WTC11 (cell line): ENCODE measurements around the gene CHRNG.

Source experiments
- ESRRA ChIP-seq: sonication (generic); formaldehyde crosslinking; IDR thresholded peaks from 2 replicates; pipeline ENCODE4 v1.8.1; 2022; ENCODE audit warnings: mild to moderate bottlenecking, missing genetic modification reagents, borderline replicate concordance
- FOXJ3 ChIP-seq: sonication (generic); formaldehyde crosslinking; IDR thresholded peaks from 2 replicates; pipeline ENCODE4 v1.9.0; 2021; ENCODE audit warnings: missing genetic modification reagents, mild to moderate bottlenecking, borderline replicate concordance
- FOXK1 ChIP-seq: sonication (generic); formaldehyde crosslinking; IDR thresholded peaks from 2 replicates; pipeline ENCODE4 v1.8.0; 2022; ENCODE audit warnings: mild to moderate bottlenecking, moderate library complexity, missing genetic modification reagents
- TEAD4 ChIP-seq: sonication (generic); formaldehyde crosslinking; IDR thresholded peaks from 2 replicates; pipeline ENCODE4 v1.8.0; 2022; ENCODE audit warnings: mild to moderate bottlenecking, missing genetic modification reagents
- ZNF232 ChIP-seq: sonication (generic); formaldehyde crosslinking; IDR thresholded peaks from 2 replicates; pipeline ENCODE4 v1.8.0; 2022; ENCODE audit warnings: mild to moderate bottlenecking, missing genetic modification reagents
- TF ChIP-seq, protein P1 (sequence below): fragments of 200-600 bp; IDR thresholded peaks from 2 replicates; pipeline ENCODE4 v1.8.0; 2022; ENCODE audit warnings: antibody characterized with exemption
- TF ChIP-seq, protein P2 (sequence below): sonication (generic); formaldehyde crosslinking; IDR thresholded peaks from 2 replicates; pipeline ENCODE4 v1.8.1; 2022; ENCODE audit warnings: low read depth, mild to moderate bottlenecking, moderate library complexity, missing genetic modification reagents, borderline replicate concordance
- TF ChIP-seq, protein P3 (sequence below): sonication (generic); formaldehyde crosslinking; IDR thresholded peaks from 2 replicates; pipeline ENCODE4 v1.8.0; 2022; ENCODE audit warnings: mild to moderate bottlenecking, missing genetic modification reagents

DNA sequence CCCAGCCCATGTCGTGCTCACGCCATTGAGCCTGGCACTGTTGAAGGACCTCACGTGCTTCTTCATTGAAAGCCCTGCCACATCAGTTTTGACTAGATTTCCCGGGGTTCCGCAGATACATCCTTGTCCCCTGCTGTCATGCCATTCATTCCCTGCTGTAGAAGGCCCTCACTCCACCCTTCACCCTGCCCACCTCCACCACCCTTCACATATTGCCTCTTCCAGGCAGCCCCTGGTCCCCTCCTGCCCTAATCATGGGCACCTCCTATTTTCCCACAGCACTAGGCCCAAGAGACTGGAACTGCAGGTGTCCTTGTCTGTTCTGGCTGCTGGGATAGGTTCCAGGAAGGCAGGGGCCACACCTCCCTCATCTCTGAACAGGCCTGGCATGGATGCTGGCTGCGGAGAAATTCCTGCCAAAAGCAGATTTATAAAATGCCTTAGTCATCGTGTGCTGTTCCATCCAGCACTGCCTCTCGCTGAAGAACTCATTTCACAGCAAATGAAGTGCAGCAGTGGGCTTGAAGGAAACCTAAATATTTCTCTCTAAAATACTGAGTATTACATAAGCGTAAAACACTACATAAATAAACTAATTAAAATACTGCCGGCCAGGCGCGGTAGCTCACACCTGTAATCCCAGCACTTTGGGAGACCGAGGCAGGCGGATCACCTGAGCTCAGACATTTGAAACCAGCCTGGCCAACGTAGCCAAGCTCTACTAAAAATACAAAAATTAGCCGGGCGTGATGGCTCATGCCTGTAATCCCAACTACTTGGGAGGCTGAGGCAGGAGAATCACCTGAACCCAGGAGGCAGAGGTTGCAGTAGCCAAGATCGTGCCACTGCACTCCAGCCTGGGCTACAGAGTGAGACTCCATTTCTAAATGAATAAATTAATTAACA is 49.4 kb downstream of the CHRNG start:
- TF ChIP-seq ZNF232 (no peak), FOXK1 (CRISPR knock-in tag) (no peak), ESRRA (CRISPR knock-in tag) (no peak), FOXJ3 (no peak), TEAD4 (CRISPR knock-in tag) (no peak)
- TF ChIP-seq, protein P1, sequence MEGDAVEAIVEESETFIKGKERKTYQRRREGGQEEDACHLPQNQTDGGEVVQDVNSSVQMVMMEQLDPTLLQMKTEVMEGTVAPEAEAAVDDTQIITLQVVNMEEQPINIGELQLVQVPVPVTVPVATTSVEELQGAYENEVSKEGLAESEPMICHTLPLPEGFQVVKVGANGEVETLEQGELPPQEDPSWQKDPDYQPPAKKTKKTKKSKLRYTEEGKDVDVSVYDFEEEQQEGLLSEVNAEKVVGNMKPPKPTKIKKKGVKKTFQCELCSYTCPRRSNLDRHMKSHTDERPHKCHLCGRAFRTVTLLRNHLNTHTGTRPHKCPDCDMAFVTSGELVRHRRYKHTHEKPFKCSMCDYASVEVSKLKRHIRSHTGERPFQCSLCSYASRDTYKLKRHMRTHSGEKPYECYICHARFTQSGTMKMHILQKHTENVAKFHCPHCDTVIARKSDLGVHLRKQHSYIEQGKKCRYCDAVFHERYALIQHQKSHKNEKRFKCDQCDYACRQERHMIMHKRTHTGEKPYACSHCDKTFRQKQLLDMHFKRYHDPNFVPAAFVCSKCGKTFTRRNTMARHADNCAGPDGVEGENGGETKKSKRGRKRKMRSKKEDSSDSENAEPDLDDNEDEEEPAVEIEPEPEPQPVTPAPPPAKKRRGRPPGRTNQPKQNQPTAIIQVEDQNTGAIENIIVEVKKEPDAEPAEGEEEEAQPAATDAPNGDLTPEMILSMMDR: no peak
- TF ChIP-seq, protein P2, sequence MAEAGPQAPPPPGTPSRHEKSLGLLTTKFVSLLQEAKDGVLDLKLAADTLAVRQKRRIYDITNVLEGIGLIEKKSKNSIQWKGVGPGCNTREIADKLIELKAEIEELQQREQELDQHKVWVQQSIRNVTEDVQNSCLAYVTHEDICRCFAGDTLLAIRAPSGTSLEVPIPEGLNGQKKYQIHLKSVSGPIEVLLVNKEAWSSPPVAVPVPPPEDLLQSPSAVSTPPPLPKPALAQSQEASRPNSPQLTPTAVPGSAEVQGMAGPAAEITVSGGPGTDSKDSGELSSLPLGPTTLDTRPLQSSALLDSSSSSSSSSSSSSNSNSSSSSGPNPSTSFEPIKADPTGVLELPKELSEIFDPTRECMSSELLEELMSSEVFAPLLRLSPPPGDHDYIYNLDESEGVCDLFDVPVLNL: no peak
- TF ChIP-seq, protein P3, sequence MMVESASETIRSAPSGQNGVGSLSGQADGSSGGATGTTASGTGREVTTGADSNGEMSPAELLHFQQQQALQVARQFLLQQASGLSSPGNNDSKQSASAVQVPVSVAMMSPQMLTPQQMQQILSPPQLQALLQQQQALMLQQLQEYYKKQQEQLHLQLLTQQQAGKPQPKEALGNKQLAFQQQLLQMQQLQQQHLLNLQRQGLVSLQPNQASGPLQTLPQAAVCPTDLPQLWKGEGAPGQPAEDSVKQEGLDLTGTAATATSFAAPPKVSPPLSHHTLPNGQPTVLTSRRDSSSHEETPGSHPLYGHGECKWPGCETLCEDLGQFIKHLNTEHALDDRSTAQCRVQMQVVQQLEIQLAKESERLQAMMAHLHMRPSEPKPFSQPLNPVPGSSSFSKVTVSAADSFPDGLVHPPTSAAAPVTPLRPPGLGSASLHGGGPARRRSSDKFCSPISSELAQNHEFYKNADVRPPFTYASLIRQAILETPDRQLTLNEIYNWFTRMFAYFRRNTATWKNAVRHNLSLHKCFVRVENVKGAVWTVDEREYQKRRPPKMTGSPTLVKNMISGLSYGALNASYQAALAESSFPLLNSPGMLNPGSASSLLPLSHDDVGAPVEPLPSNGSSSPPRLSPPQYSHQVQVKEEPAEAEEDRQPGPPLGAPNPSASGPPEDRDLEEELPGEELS (CRISPR knock-in tag): no peak
